HepG2 (cell line): ENCODE data around the gene PHACTR3. TPM values are rescaled to one million over a fixed set of nuclear protein-coding genes. Genes with fewer than 3 reads are reported as not detected.

ENCODE experiments used
- DNMT3B ChIP-seq: conservative IDR thresholded peaks from 2 replicates; pipeline ENCODE4 v1.6.1; 2016; ENCODE audit warnings: missing biosample characterization, control low read depth
- E2F5 ChIP-seq: sonication (generic); formaldehyde crosslinking; conservative IDR thresholded peaks from 2 replicates; pipeline ENCODE4 v1.4.0; 2020; ENCODE audit warnings: missing genetic modification reagents
- PREB ChIP-seq: sonication (generic); formaldehyde crosslinking; IDR thresholded peaks from 2 replicates; pipeline ENCODE4 v1.4.0; 2020; ENCODE audit warnings: missing genetic modification reagents
- STAT6 ChIP-seq: sonication (generic); formaldehyde crosslinking; IDR thresholded peaks from 2 replicates; pipeline ENCODE4 v1.4.0; 2020; ENCODE audit warnings: missing genetic modification reagents, mild to moderate bottlenecking, borderline replicate concordance
- ZNF318 ChIP-seq: sonication (generic); formaldehyde crosslinking; IDR thresholded peaks from 2 replicates; pipeline ENCODE4 v1.4.0; 2020; ENCODE audit warnings: mild to moderate bottlenecking, missing genetic modification reagents
- ZNF407 ChIP-seq: sonication (generic); formaldehyde crosslinking; IDR thresholded peaks from one replicate; pipeline ENCODE4 v1.5.1; 2020; ENCODE audit warnings: mild to moderate bottlenecking, missing genetic modification reagents; ENCODE audit errors: not compliant biosample characterization
- polyA plus RNA-seq, 8 experiments: library from polyadenylated mRNA; depleted of rRNA in 3 of 8; stranded (reverse) in 7 of 8; unstranded in 1 of 8; fragments of >200 nt; fragmentation: Illumina TruSeq in 4 of 8; extraction: Trizol in 4 of 8; gene quantifications; 2 replicates each; pipeline versions ENCODE4 v1.2.1 to v1.2.3, GENCODE V29; 2011 to 2016; ENCODE audit warnings: low read depth in 4 of 8, missing spikeins in 1 of 8, mixed read lengths in 1 of 8; ENCODE audit not compliant: insufficient read depth in 1 of 8
- total RNA-seq, 5 experiments: library from RNA; depleted of rRNA; stranded (reverse); fragments of >200 nt; fragmentation: Illumina TruSeq; extraction: Trizol; gene quantifications; 2 replicates each; pipeline ENCODE4 v1.2.3, GENCODE V29; 2016; ENCODE audit warnings: low read depth in 1 of 5

Gene PHACTR3
- total and polyA plus RNA-seq, 2 of the 13 experiments (the other 11 are each of a cell fraction or from before 2014, with no cell fraction given), result not detected

GRCh38 chr20:59672576-59672975 is 68.2 kb downstream of the PHACTR3 start (continued):
- TF ChIP-seq ZNF407 (CRISPR knock-in tag) (no peak), DNMT3B (CRISPR knock-in tag) (no peak), PREB (CRISPR knock-in tag) (no peak), STAT6 (no peak), ZNF318 (CRISPR knock-in tag) (no peak), E2F5 (no peak)
